Measurements from ENCODE around the gene KIF15.

The KIF15 gene

GRCh38 chr3:44883999-44884431, 122.4 kb downstream of the KIF15 start:
- Mint-ChIP-seq H3K4me3 (no peak overlapping the region), H3K27ac (no peak overlapping the region), H3K9me3 (no peaks in the 10 kb centered on the region), H3K4me1 (ENCODE audit: low read depth) (no peaks in the 10 kb centered on the region), H3K27me3 (peaks cover 22% of the 10 kb centered on the region), H3K36me3 (ENCODE audit: low read depth) (no peaks in the 10 kb centered on the region)
- no peak for DNase-seq

GRCh38 chr3:44885618-44886017, 124.0 kb downstream of the KIF15 start:
- Mint-ChIP-seq H3K4me1 (ENCODE audit: low read depth) (no peaks in the 10 kb centered on the region), H3K27ac (no peak overlapping the region), H3K36me3 (ENCODE audit: low read depth) (no peaks in the 10 kb centered on the region), H3K4me3 (no peak overlapping the region), H3K27me3 (peaks cover 22% of the 10 kb centered on the region), H3K9me3 (no peaks in the 10 kb centered on the region)
- no peak for DNase-seq

- no peak for DNase-seq
- no peaks in the 10 kb centered on the region for H3K9me3 Mint-ChIP-seq
- no peaks in the 10 kb centered on the region for H3K4me1 Mint-ChIP-seq (ENCODE audit: low read depth)
- H3K36me3 Mint-ChIP-seq (ENCODE audit: low read depth), result no peaks in the 10 kb centered on the region
- peaks cover 22% of the 10 kb centered on the region for H3K27me3 Mint-ChIP-seq
- H3K4me3 Mint-ChIP-seq, result no peak overlapping the region
- no peak overlapping the region for H3K27ac Mint-ChIP-seq
Observed at GRCh38 chr3:44886561-44886960, 125.0 kb downstream of the KIF15 start.

DNA sequence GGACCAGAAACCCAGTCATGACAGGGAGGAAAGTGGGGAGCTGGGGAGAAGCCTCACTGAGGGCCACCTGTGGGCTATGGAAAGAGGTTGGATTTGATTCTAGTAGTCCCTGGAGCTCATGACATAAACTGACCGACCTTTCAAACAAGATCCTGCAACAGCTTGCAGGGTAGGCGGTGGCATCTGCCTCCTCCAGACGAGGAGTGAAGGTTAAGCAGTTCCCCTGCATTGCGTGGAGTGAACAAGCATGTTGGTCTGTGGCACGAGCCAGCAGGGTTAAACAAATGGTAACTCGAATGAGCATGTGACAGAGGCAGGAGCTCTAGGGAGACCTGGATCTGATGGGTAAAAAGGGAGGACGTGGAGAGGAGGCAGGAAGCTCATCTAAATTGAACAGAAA, 125.5 kb downstream of the KIF15 start:
- Mint-ChIP-seq H3K4me1 (ENCODE audit: low read depth) (no peaks in the 10 kb centered on the region), H3K27me3 (peaks cover 22% of the 10 kb centered on the region), H3K9me3 (no peaks in the 10 kb centered on the region), H3K36me3 (ENCODE audit: low read depth) (no peaks in the 10 kb centered on the region), H3K27ac (no peak overlapping the region), H3K4me3 (no peak overlapping the region)
- DNase-seq, result no peak

DNA sequence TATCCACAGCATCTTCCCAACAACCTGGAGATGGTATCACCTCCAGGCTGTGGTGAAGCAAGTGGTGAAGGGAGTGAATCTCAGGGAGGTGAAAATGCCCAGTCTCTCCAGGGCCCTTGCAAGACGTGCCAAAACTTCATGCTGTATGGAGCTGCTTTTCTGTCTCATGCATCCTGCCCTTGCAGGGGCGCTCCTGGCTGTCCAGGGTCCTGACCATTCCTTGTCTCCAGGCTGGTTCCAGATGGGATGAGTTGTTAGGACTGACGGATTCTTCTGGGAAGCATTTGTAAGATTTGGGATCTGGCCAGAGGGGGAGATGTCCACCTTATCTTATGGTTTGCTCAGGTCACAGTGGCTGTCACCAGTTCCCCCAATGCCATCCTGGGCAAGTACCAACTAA, 128.7 kb downstream of the KIF15 start:
- DNase-seq, result no peak
- H3K4me3 Mint-ChIP-seq, result no peak overlapping the region
- H3K27ac Mint-ChIP-seq, result no peak overlapping the region
- peaks cover 12% of the 10 kb centered on the region for H3K27me3 Mint-ChIP-seq
- H3K9me3 Mint-ChIP-seq, result no peaks in the 10 kb centered on the region
- H3K4me1 Mint-ChIP-seq (ENCODE audit: low read depth), result no peaks in the 10 kb centered on the region
- no peaks in the 10 kb centered on the region for H3K36me3 Mint-ChIP-seq (ENCODE audit: low read depth)

- H3K4me3 Mint-ChIP-seq, result no peak overlapping the region
- H3K4me1 Mint-ChIP-seq (ENCODE audit: low read depth), result no peaks in the 10 kb centered on the region
- H3K27ac Mint-ChIP-seq, result no peak overlapping the region
- H3K9me3 Mint-ChIP-seq, result no peaks in the 10 kb centered on the region
- DNase-seq, result no peak
- peaks cover 8% of the 10 kb centered on the region for H3K27me3 Mint-ChIP-seq
- H3K36me3 Mint-ChIP-seq (ENCODE audit: low read depth), result no peaks in the 10 kb centered on the region
Observed at GRCh38 chr3:44890852-44891251, 129.3 kb downstream of the KIF15 start.

GRCh38 chr3:44892689-44893088, 131.1 kb downstream of the KIF15 start:
- Mint-ChIP-seq H3K27me3 (peaks cover 4% of the 10 kb centered on the region), H3K4me1 (ENCODE audit: low read depth) (no peaks in the 10 kb centered on the region), H3K27ac (no peak overlapping the region), H3K36me3 (ENCODE audit: low read depth) (no peaks in the 10 kb centered on the region), H3K4me3 (no peak overlapping the region), H3K9me3 (no peaks in the 10 kb centered on the region)
- no peak for DNase-seq

- H3K4me3 Mint-ChIP-seq, result no peak overlapping the region
- no peaks in the 10 kb centered on the region for H3K9me3 Mint-ChIP-seq
- H3K27me3 Mint-ChIP-seq, result peaks cover 4% of the 10 kb centered on the region
- no peak for DNase-seq
- no peaks in the 10 kb centered on the region for H3K4me1 Mint-ChIP-seq (ENCODE audit: low read depth)
- H3K27ac Mint-ChIP-seq, result no peak overlapping the region
- no peaks in the 10 kb centered on the region for H3K36me3 Mint-ChIP-seq (ENCODE audit: low read depth)
Observed at GRCh38 chr3:44893097-44893496, 131.5 kb downstream of the KIF15 start.

GRCh38 chr3:44894485-44894884, 132.9 kb downstream of the KIF15 start:
- Mint-ChIP-seq H3K9me3 (no peaks in the 10 kb centered on the region), H3K4me3 (no peak overlapping the region), H3K4me1 (ENCODE audit: low read depth) (no peaks in the 10 kb centered on the region)

GRCh38 chr3:44896440-44896839, 134.8 kb downstream of the KIF15 start:
- no peaks in the 10 kb centered on the region for H3K4me1 Mint-ChIP-seq (ENCODE audit: low read depth)
- no peak overlapping the region for H3K27ac Mint-ChIP-seq
- peaks cover 18% of the 10 kb centered on the region for H3K27me3 Mint-ChIP-seq
- no peaks in the 10 kb centered on the region for H3K9me3 Mint-ChIP-seq
- DNase-seq, result no peak
- no peak overlapping the region for H3K4me3 Mint-ChIP-seq
- no peaks in the 10 kb centered on the region for H3K36me3 Mint-ChIP-seq (ENCODE audit: low read depth)

More at GRCh38 chr3:44894485-44894884, 132.9 kb downstream of the KIF15 start:
- H3K27ac Mint-ChIP-seq, result no peak overlapping the region
- DNase-seq, result no peak
- H3K36me3 Mint-ChIP-seq (ENCODE audit: low read depth), result no peaks in the 10 kb centered on the region
- peaks cover 6% of the 10 kb centered on the region for H3K27me3 Mint-ChIP-seq

- H3K27ac Mint-ChIP-seq, result no peak overlapping the region
- no peaks in the 10 kb centered on the region for H3K36me3 Mint-ChIP-seq (ENCODE audit: low read depth)
- peaks cover 22% of the 10 kb centered on the region for H3K27me3 Mint-ChIP-seq
- DNase-seq, result no peak
- no peaks in the 10 kb centered on the region for H3K9me3 Mint-ChIP-seq
- H3K4me1 Mint-ChIP-seq (ENCODE audit: low read depth), result no peaks in the 10 kb centered on the region
- H3K4me3 Mint-ChIP-seq, result no peak overlapping the region
Observed at GRCh38 chr3:44899683-44900367, 138.2 kb downstream of the KIF15 start.

DNA sequence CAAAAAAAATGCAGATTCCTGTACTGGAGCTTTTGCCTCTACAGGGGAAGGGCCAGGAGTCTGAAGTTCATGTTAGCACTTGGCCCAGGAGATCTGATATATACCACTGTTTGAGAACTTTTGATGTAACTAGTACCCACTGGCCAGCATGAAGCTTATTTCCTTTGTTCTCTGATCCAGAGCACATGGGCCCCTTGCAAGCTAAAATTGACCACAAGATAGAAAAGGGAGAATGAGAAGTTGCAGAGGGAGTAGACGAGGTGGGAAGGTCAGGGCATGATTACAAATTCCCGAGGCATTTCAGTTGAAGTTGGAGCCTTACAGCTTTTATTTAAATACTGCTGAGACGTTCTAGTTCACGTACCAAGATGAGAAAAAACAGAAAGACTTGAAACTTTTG, 141.0 kb downstream of the KIF15 start:
- Mint-ChIP-seq H3K4me3 (no peak overlapping the region), H3K9me3 (no peaks in the 10 kb centered on the region), H3K27me3 (peaks cover 21% of the 10 kb centered on the region), H3K4me1 (ENCODE audit: low read depth) (no peaks in the 10 kb centered on the region), H3K36me3 (ENCODE audit: low read depth) (no peaks in the 10 kb centered on the region), H3K27ac (no peak overlapping the region)
- DNase-seq, result no peak

Measured in activated T-cell treated with anti-CD3 and anti-CD28 coated beads, Interleukin-2, amount 50 U/mL, for 24 hours (primary cell).